Prostate gland (tissue), 2 donors: Measurements from ENCODE around the gene TFAP2E.

Experiments
- CTCF ChIP-seq, 4 experiments: fragments of 200-600 bp in 2 of 4; fragments of 450-650 bp in 2 of 4; sonication (generic) in 2 of 4; IDR thresholded peaks; 1 replicate in 3 of 4; 2 replicates in 1 of 4; pipeline ENCODE4 v1.5.1; 2016 to 2019; ENCODE audit warnings: antibody characterized with exemption in 4 of 4, mild to moderate bottlenecking in 2 of 4, moderate library complexity in 2 of 4
- POLR2A ChIP-seq: fragments of 450-650 bp; IDR thresholded peaks from one replicate; pipeline ENCODE4 v1.6.1; 2016; ENCODE audit warnings: antibody characterized with exemption, mild to moderate bottlenecking
- POLR2AphosphoS5 ChIP-seq: sonication (generic); formaldehyde crosslinking; IDR thresholded peaks from one replicate; pipeline ENCODE4 v1.6.1; 2017; ENCODE audit warnings: antibody characterized with exemption

- TF ChIP-seq POLR2AphosphoS5, result peak; percentile 63
- no peak for TF ChIP-seq CTCF (IDR thresholded peaks at IDR 0.05)
- peak; percentile 45 for TF ChIP-seq POLR2A
These were observed at the start of gene TFAP2E for GRCh38 chr1:35573198-35574124.
